Ishikawa (cell line): ENCODE measurements around the gene CXCL13.

Source experiments
- CEBPB ChIP-seq: IDR thresholded peaks from 2 replicates; pipeline ENCODE4 v1.6.1; 2012
- CREB1 ChIP-seq: IDR thresholded peaks from 2 replicates; pipeline ENCODE4 v1.6.1; 2012; ENCODE audit warnings: low read depth
- EGR1 ChIP-seq: IDR thresholded peaks from 2 replicates; pipeline ENCODE4 v1.6.1; 2012
- EP300 ChIP-seq: IDR thresholded peaks from 2 replicates; pipeline ENCODE4 v1.6.1; 2012; ENCODE audit warnings: borderline replicate concordance
- FOXM1 ChIP-seq: IDR thresholded peaks from 2 replicates; pipeline ENCODE4 v1.6.1; 2012; ENCODE audit warnings: low read depth, borderline replicate concordance
- NFIC ChIP-seq: IDR thresholded peaks from 2 replicates; pipeline ENCODE4 v1.6.1; 2012
- RAD21 ChIP-seq: IDR thresholded peaks from 2 replicates; pipeline ENCODE4 v1.6.1; 2012; ENCODE audit warnings: low read depth
- TAF1 ChIP-seq: IDR thresholded peaks from 2 replicates; pipeline ENCODE4 v1.6.1; 2012; ENCODE audit warnings: low read depth, mild to moderate bottlenecking
- TCF12 ChIP-seq: IDR thresholded peaks from 2 replicates; pipeline ENCODE4 v1.6.1; 2012; ENCODE audit warnings: low read depth
- TEAD4 ChIP-seq: IDR thresholded peaks from 2 replicates; pipeline ENCODE4 v1.6.1; 2012
- YY1 ChIP-seq: IDR thresholded peaks from 2 replicates; pipeline ENCODE4 v1.6.1; 2012; ENCODE audit warnings: low read depth
- ZBTB7A ChIP-seq: IDR thresholded peaks from 2 replicates; pipeline ENCODE4 v1.6.1; 2012; ENCODE audit warnings: low read depth
- TF ChIP-seq, protein P1 (sequence below): IDR thresholded peaks from 2 replicates; pipeline ENCODE4 v1.6.1; 2012
- TF ChIP-seq, protein P2 (sequence below): IDR thresholded peaks from 2 replicates; pipeline ENCODE4 v1.6.1; 2012; ENCODE audit warnings: low read depth, mild to moderate bottlenecking
- TF ChIP-seq, protein P3 (sequence below): IDR thresholded peaks from 2 replicates; pipeline ENCODE4 v1.6.1; 2012

Gene CXCL13

DNA sequence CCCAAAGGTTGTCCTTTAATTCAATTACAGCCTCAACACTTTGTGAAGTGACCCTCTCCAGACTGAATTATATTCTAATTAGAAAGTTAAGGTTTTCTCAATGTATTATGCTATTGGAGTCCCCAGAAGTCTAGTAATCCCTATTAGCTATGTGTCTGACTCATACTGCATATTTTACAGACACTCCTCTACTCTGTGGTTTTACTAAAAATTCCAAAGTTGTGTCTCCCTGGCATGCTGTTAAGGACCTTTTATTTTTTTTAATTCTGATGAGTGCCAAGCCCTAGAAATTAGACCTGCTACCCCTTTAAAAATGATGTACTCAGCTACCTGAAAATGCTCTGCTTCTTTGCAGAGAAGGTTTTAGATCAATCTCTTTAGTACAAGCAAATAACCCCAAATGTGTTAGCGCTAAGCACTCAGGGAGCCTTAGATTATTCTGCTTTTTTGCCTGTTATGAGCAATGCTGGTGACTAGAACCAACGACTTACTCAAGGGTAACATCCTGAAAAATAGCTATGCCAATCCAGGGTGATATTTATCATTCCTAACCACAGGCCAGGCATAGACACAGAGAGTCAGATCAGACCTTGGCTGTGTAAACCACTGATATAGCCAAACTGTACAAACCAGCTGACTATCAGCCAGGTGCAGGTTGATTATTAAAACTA, 26.1 kb upstream of the CXCL13 start:
- TF ChIP-seq ZBTB7A = no peak
- TF ChIP-seq FOXM1 = no peak
- no peak for TF ChIP-seq EGR1
- no peak for TF ChIP-seq CEBPB
- TF ChIP-seq, protein P1, sequence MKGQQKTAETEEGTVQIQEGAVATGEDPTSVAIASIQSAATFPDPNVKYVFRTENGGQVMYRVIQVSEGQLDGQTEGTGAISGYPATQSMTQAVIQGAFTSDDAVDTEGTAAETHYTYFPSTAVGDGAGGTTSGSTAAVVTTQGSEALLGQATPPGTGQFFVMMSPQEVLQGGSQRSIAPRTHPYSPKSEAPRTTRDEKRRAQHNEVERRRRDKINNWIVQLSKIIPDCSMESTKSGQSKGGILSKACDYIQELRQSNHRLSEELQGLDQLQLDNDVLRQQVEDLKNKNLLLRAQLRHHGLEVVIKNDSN = no peak
- TF ChIP-seq EP300 = 0 out of 2 replicates have a peak, but pooled peaks have one; percentile 15
- no peak for TF ChIP-seq TAF1
- peak; percentile 20; the same call in 1 of the 2 replicates for TF ChIP-seq NFIC
- TF ChIP-seq, protein P2, sequence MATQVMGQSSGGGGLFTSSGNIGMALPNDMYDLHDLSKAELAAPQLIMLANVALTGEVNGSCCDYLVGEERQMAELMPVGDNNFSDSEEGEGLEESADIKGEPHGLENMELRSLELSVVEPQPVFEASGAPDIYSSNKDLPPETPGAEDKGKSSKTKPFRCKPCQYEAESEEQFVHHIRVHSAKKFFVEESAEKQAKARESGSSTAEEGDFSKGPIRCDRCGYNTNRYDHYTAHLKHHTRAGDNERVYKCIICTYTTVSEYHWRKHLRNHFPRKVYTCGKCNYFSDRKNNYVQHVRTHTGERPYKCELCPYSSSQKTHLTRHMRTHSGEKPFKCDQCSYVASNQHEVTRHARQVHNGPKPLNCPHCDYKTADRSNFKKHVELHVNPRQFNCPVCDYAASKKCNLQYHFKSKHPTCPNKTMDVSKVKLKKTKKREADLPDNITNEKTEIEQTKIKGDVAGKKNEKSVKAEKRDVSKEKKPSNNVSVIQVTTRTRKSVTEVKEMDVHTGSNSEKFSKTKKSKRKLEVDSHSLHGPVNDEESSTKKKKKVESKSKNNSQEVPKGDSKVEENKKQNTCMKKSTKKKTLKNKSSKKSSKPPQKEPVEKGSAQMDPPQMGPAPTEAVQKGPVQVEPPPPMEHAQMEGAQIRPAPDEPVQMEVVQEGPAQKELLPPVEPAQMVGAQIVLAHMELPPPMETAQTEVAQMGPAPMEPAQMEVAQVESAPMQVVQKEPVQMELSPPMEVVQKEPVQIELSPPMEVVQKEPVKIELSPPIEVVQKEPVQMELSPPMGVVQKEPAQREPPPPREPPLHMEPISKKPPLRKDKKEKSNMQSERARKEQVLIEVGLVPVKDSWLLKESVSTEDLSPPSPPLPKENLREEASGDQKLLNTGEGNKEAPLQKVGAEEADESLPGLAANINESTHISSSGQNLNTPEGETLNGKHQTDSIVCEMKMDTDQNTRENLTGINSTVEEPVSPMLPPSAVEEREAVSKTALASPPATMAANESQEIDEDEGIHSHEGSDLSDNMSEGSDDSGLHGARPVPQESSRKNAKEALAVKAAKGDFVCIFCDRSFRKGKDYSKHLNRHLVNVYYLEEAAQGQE = no peak
- TF ChIP-seq TEAD4 = peak; percentile 57; the same call in 1 of the 2 replicates
- TF ChIP-seq TCF12 = no peak
- TF ChIP-seq CREB1 = no peak
- no peak for TF ChIP-seq RAD21
- no peak for TF ChIP-seq YY1
- TF ChIP-seq, protein P3, sequence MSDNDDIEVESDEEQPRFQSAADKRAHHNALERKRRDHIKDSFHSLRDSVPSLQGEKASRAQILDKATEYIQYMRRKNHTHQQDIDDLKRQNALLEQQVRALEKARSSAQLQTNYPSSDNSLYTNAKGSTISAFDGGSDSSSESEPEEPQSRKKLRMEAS = no peak

DNA sequence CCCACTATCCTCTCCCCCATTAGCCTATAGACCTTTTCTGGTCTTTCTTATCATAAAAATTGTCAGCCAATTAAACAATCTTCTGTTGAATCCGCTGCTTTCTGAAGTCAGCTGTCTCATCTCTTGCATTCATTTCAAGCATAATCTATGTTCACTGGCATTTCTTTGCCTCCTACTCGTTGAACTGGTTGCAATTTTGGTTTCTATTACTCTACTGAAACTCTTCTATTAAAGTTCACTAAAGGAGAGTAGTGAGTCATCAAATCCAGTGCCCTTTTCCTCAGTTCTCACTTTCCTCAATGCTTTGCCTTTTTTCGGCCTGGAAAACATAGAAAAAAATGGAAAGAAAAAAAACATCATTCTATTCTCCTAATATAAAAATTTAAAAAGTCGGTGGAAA, 23.9 kb upstream of the CXCL13 start:
- TF ChIP-seq TCF12 = no peak
- no peak for TF ChIP-seq EP300
- no peak for TF ChIP-seq TEAD4
- TF ChIP-seq ZBTB7A = no peak
- TF ChIP-seq TAF1 = no peak
- TF ChIP-seq, protein P2 = no peak
- TF ChIP-seq, protein P1 = no peak
- TF ChIP-seq CREB1 = no peak
- no peak for TF ChIP-seq YY1
- TF ChIP-seq CEBPB = no peak
- TF ChIP-seq NFIC = no peak
- no peak for TF ChIP-seq RAD21
- TF ChIP-seq FOXM1 = no peak
- no peak for TF ChIP-seq EGR1
- TF ChIP-seq, protein P3 = no peak

DNA sequence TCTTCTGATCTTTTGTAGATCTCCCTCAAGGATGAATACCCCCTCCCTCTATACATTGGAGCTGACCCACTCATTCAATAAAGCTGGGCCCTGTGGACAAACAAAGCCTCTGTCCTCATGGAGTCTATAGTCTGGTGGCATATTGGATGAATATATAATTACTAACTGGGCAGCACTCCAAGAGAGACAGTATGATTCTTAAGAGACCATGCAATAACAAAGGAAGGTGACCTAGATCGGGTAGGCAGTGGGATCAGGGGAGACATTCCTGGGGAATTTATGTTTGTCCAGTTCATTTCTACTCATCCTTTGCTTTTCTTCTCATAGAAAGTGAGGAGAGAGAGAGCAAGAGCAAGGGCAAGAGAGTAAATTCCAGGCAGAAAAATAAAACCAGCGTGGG, 23.5 kb upstream of the CXCL13 start:
- TF ChIP-seq EGR1 (no peak), TEAD4 (no peak), RAD21 (no peak), YY1 (no peak), ZBTB7A (no peak), FOXM1 (no peak)

DNA sequence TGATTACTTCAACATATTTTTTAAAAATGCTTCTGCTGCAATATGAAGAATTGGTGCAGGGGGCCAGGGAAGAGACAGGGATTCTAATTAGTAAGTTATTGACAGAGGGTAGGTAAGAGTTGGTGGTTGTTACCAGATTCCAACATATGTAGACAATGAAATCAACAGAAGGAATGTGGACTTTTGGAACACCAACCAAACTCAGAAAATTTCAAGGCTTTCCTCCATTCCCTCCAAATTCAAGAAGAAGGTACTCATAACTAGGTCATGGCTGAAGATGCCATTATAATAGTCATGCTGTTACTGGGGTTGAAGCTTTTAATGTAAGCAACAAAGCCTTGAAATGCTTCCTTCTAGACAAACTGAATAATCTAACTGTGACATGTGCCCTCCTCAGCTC, 22.9 kb upstream of the CXCL13 start:
- TF ChIP-seq EP300 = no peak
- no peak for TF ChIP-seq ZBTB7A
- no peak for TF ChIP-seq YY1
- no peak for TF ChIP-seq RAD21
- TF ChIP-seq CEBPB = no peak
- TF ChIP-seq, protein P2 = no peak
- TF ChIP-seq CREB1 = no peak
- TF ChIP-seq FOXM1 = no peak
- TF ChIP-seq, protein P1 = no peak
- no peak for TF ChIP-seq TEAD4
- TF ChIP-seq TAF1 = no peak
